Stimulated activated CD4-positive, alpha-beta T cell treated with anti-CD3 and anti-CD28 coated beads, Interleukin-1b, Interleukin-23, amount 100 ng/mL, for 4 hours (primary cell): ENCODE results near the gene SLC9A9.

Experiments used
- DNase-seq, 2 donors: peaks; one replicate each; pipeline ENCODE4 v3.0.0-alpha.2; 2020; ENCODE audit warnings: low read depth in 2 of 2

Gene SLC9A9

GRCh38 chr3:143358155-143358792 lies 490.0 kb downstream of the SLC9A9 start:
- DNase-seq = no peak

GRCh38 chr3:143357700-143358099 lies 490.6 kb downstream of the SLC9A9 start:
- DNase-seq = no peak

GRCh38 chr3:143356839-143357238 lies 491.4 kb downstream of the SLC9A9 start:
- no peak for DNase-seq

- DNase-seq = no peak
Observed at GRCh38 chr3:143354342-143354741, 493.9 kb downstream of the SLC9A9 start.

- no peak for DNase-seq
Observed at GRCh38 chr3:143352850-143353550, 495.3 kb downstream of the SLC9A9 start.

- DNase-seq = no peak
Observed at GRCh38 chr3:143351895-143352608, 496.2 kb downstream of the SLC9A9 start.

GRCh38 chr3:143351354-143351753 lies 496.9 kb downstream of the SLC9A9 start:
- DNase-seq = no peak

- DNase-seq = no peak
Observed at GRCh38 chr3:143349455-143349854, 498.8 kb downstream of the SLC9A9 start.

- no peak for DNase-seq
Observed at GRCh38 chr3:143348486-143349327, 499.6 kb downstream of the SLC9A9 start.

GRCh38 chr3:143344516-143345165 lies 503.6 kb downstream of the SLC9A9 start:
- DNase-seq = no peak

GRCh38 chr3:143343944-143344343 lies 504.3 kb downstream of the SLC9A9 start:
- no peak for DNase-seq

- DNase-seq = no peak
Observed at GRCh38 chr3:143343031-143343430, 505.2 kb downstream of the SLC9A9 start.

GRCh38 chr3:143339451-143339850 lies 508.8 kb downstream of the SLC9A9 start:
- no peak for DNase-seq

- DNase-seq = no peak
Observed at GRCh38 chr3:143337387-143337786, 510.9 kb downstream of the SLC9A9 start.

GRCh38 chr3:143334231-143334630 lies 514.0 kb downstream of the SLC9A9 start:
- no peak for DNase-seq

- no peak for DNase-seq
Observed at GRCh38 chr3:143333367-143333766, 514.9 kb downstream of the SLC9A9 start.

GRCh38 chr3:143332026-143332425 lies 516.2 kb downstream of the SLC9A9 start:
- DNase-seq = no peak

GRCh38 chr3:143331350-143331749 lies 516.9 kb downstream of the SLC9A9 start:
- DNase-seq = no peak

GRCh38 chr3:143330296-143330868 lies 517.9 kb downstream of the SLC9A9 start:
- DNase-seq = no peak

- no peak for DNase-seq
Observed at GRCh38 chr3:143329567-143330211, 518.6 kb downstream of the SLC9A9 start.

GRCh38 chr3:143328451-143328850 lies 519.8 kb downstream of the SLC9A9 start:
- no peak for DNase-seq
